T47D (cell line): ENCODE data around the gene TET1.
"Not testable (repeated sequence)": the region's sequence is repeated elsewhere in the genome, so short reads cannot be mapped to it uniquely, and the experiment has no call there.

Experiments used
- DNase-seq, 2 experiments: peaks; one replicate each; pipeline versions ENCODE4 v3.0.0 to v3.0.0-alpha.2; 2011 to 2012; ENCODE audit warnings: low read depth in 1 of 2, low spot score in 1 of 2
- JUND ChIP-seq: IDR thresholded peaks from 2 replicates; pipeline ENCODE4 v1.6.1; 2012; ENCODE audit warnings: low read depth
- in situ Hi-C: cut with HindIII; loops from 2 replicates; pipeline ENCODE4 v1.10.0; 2016; ENCODE audit warnings: low sequenced_read_pairs, low pct_unique_long_range_greater_than_20kb

TET1 gene

DNA sequence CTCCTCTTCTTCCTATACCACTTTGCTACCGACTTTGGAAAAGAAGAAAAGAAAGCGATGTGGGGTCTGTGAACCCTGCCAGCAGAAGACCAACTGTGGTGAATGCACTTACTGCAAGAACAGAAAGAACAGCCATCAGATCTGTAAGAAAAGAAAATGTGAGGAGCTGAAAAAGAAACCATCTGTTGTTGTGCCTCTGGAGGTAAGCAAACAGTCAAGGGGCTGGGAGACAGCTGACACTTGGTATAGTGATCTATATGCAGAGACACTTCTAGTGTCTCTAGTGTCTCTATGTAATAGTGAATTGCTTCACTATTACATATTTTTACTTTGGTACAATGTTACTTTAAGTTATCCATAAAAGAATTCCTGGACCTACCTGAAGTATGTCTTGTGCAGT, 13.9 kb downstream of the TET1 start:
- in situ Hi-C loops, result no loop called here
- TF ChIP-seq JUND, result no peak
- DNase-seq, result no peak

DNA sequence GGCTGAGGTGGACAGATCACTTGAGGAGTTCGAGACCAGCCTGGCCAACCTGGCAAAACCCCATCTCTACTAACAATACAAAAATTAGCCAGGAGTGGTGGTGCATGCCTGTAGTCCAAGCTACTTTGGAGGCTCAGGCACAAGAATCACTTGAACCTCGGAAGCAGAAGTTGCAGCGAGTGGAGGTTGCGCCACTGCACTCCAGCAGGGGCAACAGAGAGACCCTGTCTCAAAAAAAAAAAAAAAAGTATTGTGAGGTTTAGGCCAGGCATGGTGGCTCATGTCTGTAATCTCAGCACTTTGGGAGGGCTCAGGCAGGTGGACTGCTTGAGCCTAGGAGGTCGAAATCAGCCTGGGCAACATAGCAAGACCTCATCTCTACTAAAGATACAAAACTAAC, 16.0 kb downstream of the TET1 start:
- no peak for DNase-seq
- no peak for TF ChIP-seq JUND
- in situ Hi-C loops, result no loop called here

DNA sequence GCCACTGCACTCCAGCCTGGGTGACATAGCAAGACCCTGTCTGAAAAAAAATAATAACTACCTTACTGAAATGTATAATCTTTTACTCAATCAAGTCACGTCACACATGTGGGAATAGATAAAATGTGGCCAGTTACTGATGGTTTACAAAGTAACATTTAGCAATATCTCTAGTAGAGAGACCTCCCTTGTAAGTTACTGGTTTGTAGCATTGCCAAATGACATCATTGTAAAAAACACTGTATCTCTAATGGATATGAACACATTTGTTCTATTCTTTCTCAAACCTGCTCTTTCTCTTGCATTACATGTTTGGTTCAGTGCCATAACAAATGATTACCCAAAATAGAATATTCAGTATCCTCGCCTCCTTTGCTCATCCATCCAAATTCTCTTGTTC, 18.8 kb downstream of the TET1 start:
- TF ChIP-seq JUND, result no peak
- in situ Hi-C loops, result no loop called here
- no peak for DNase-seq

DNA sequence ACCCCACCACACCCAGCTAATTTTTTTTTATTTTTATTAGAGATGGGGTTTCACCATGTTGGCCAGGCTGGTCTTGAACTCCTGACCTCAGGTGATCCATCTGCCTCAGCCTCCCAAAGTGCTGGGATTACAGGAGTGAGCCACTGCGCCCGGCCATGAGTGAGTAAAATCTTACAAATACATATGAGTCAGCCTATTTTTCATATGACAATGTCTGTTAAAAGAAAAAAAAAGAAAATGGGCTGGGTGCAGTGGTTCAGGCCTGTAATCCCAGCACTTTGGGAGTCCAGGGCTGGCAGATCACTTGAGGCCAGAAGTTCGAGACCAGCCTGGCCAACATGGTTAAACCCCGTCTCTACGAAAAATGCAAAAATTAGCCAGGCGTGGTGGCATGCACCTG, 24.1 kb downstream of the TET1 start:
- DNase-seq, in situ Hi-C loops: not testable (repeated sequence)

DNA sequence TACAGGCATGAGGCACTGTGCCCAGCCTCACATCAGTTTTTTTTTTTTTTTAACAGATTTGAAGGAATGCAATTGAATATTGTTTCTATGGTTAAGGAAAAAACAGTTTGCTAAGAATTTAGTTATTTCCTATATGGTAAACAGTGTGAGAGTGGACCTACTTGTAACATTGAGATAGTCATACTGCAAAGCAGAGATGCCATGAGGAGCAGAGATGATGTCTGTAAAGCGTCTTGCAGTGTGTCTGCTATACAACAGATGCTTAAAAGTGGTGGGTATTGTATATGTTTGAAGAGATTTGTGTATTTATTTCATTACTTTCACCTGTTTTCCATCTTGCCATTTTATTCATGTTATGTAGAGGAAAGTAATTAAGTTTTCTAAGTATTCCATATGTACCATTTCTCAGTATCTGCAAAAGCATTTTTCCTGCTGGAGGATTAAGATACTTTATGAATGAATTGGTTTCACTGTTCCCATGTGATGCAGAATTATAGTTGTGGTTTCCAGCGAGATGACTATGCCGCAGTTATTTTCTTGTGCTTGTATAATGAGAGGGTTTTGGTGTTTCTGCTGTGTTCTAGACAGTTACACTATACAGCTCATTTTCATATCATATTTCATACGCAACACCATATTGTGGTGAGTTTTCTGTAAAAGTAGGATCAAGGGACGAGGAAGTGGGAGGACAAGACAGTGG, 26.6 kb downstream of the TET1 start:
- no peak for DNase-seq
- in situ Hi-C loops, result no loop called here
- no peak for TF ChIP-seq JUND

DNA sequence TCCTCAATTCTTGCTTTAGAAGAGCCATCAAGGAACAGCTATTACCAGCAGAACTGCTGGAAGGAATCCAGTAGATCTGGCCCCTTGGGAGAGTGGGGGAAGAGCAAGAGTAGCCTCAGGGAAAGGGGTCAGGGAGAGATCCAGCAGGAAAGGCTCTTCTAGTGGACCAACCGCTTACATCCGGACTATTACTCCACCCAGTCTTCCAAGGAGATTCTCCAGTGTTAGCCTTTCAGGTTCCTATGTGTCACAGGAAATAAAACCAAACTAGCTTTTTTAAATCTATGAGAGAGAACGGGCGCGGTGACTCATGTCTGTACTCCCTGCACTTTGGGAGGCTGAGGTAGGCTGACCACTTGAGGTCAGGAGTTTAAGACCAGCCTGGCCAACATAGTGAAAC, 34.3 kb downstream of the TET1 start:
- DNase-seq, result no peak
- no peak for TF ChIP-seq JUND
- in situ Hi-C loops, result no loop called here

DNA sequence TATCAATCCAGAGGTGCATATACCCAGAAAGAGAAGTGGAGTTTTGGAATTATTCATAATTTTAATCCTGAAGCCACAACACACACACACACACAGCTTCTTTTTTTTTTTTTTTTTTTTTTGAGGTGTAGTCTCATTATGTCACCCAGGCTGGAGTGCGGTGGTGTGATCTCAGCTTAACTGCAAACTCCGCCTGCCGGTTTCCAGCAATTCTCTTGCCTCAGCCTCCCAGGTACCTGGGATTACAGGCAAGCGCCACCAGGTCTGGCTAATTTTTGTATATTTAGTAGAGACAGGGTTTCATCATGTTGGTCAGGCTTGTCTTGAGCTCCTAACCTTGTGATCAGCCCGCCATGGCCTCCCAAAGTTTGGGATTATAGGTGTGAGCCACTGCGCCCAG, 35.4 kb downstream of the TET1 start:
- in situ Hi-C loops, result no loop called here
- no peak for TF ChIP-seq JUND
- no peak for DNase-seq

- no peak for TF ChIP-seq JUND
- no peak for DNase-seq
- in situ Hi-C loops, result no loop called here
These were observed 37.3 kb downstream of the TET1 start for GRCh38 chr10:68597407-68597806.

DNA sequence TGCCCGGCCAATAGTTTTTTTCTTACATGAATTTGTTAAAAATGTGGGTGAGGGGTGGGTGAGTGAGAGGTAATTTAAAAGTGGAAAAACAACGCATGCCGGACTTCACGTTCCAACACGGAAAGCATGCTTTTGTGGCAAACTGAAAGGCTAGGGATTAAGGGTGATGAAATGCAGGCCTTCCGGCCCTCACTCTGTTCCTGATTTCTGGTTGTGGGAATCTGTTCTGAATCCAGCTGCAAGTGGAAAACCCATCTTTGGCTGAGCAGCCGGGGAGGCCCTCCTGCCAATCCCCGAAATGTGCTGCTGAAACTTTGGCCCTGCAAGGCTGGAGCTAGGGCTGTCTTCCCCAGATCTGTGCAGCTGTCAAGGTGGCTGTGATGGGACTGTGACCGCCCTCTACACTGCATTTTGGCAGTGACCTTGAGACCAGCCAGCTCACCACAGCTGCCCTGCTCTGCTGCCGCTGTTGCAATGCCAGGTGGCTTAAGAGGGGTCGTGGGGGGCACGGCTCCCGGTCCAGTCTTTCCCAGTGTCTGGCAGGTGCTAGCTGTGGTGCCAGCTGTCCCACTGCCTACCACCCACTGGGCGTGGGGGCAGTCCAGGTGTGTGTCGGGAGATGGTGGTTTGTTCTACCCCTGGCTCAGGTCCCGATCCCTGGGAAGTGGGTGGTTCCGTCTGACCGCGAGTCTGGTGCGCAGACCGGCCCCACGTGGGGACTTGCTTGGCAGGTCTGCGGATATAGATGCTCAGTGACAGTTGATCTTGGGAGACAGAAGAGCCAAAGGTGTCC, 39.0 kb downstream of the TET1 start:
- peak in 1 of 2 experiments; percentile 51 for DNase-seq
- in situ Hi-C loops, result no loop called here
- no peak for TF ChIP-seq JUND

DNA sequence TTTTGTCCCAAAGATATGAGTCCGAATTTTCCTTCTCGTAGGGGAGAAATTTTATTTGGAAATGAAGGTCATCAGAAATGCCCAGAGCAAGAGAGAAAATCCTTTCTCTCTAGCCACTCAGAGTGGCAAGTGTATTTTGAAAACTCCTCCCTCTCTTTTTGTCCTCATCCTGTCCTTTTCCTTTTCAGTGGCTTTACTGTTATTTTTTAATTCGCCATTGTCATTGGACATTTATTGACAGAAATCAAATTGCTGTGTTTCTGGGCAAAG, 39.6 kb downstream of the TET1 start:
- in situ Hi-C loops, result no loop called here
- no peak for DNase-seq
- TF ChIP-seq JUND, result no peak

DNA sequence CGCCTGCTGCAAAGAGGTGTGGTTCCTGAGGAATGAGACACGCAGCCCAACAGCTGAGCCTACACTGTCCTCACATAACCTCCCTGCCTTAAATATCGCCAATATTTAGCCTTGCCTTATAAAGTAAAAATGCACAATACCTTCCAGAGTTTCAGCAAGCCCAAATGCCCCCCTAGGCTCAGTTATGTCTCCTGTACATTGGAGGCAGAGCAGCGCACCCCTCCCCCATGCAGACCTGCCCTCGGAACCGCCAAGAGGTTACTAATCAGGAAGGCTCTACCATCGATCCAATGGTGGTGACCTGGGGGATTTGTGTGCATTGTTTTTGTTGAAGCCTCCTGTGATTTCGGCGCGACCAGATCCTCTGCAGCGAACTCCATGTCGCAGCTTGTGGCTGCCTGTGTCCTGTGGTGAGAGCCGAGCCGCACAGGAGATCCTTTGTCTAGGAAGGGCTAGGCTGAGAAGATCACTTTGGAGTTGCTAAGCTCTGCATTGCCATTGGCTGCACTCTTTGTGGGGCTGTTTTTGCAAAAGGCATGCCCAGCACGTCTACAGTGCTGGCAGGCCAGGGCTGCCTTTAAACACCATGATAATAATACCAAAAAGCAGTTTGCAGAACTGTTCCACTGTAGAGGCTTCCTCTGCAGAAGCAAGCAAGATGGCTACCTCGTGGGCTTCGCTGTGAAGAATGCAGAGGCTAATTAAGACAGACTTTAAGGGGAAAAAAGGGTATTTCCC, 40.1 kb downstream of the TET1 start:
- TF ChIP-seq JUND, result no peak
- in situ Hi-C loops, result no loop called here
- DNase-seq, result peak; percentile 66 to 75

DNA sequence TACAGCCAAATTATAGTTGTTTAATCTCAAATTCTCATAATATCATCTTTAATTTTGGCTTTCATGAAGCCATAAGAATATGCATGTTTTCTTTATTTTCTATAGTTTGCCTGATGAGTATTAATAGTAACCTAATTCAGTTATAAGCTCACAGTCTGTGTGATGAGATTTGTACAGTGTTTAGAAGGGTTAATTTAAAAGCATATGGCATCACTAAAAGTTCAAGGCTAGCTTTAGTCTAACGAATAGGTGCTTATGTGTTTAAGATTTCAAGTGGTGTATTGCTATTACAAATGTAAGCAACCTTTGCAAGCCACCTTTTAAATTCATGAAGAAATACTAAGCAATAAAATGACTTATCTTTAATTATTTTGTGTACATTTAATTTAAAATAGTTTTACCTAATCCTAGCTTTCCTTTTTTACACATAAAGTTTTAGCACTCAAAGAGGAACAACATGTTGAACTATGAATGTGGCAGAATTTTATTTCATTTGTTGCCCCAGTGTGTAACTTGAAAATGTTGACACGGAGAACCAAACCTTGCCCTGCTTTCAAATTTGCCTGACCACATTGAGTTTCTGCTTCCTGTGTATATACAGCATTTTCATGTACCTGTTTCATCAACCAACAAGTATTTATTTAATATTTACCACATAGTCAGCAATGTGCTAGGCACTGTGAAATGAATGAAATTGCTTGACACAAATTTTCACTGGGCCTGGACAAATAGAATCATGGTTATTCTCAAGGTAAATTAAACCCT, 41.5 kb downstream of the TET1 start:
- no peak for DNase-seq
- TF ChIP-seq JUND, result no peak

GRCh38 chr10:68602434-68602833, 42.3 kb downstream of the TET1 start:
- no peak for TF ChIP-seq JUND
- in situ Hi-C loops, result no loop called here
- DNase-seq, result no peak

More for the DNA sequence above, 41.5 kb downstream of the TET1 start:
- in situ Hi-C loops, result no loop called here
